Cardiac atrium fibroblast (primary cell): ENCODE data around the gene SAP30BP. TPM values are rescaled to one million over a fixed set of nuclear protein-coding genes. Genes with fewer than 3 reads are reported as not detected.

Experiments
- total RNA-seq: library from RNA; depleted of rRNA; stranded (reverse); fragments of >200 nt; gene quantifications from 2 replicates; pipeline ENCODE4 v1.2.3, GENCODE V29; 2015

Gene SAP30BP
- 44.2 and 50.9 TPM in 2 replicates for total RNA-seq

DNA sequence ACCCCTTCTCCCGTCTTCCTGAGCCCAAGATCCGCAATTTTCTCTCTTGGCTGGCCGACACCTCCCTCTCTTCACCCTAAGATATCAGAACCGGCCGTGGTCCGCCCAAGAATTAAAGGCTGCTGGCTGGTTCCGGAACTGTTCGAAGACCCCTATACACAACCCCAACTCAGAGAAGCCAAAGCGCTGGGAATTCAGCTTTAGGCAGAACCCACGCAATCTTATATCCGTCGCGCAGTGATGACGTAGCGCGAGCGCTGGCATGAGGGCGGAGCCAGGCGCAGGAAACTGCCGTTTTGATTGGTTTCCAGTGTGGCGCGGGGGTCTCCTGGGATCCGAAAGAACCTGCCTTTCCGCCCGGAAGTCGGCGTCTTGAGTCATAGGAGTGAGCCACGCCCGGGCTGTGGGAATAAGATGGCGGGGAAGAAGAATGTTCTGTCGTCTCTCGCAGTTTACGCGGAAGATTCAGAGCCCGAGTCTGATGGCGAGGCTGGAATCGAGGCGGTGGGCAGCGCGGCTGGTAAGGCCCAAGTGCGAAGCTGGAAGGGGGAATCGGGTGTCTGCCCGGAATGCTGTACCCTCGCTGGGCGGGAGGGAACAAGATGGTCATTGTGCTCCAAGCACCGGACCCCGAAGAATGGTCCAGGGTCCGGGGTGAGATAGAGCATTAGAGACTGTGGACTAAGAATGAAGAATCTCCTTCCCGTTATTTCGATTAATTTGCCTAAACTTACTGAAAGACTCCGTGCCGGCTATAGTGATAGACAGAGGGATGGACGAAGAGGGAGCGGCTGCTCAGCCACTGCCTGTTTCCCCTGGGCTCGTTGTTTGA lies at the start of gene SAP30BP, which contains the start of gene RECQL5:
TSS of gene SAP30BP (plus strand) at position 380 of the 832 bp plus-strand sequence. CDS start at position 415, 35 bp downstream.
TSS of gene RECQL5 (minus strand) at position 196 of the 832 bp plus-strand sequence. CDS start 597 bp downstream, outside the sequence.

DNA sequence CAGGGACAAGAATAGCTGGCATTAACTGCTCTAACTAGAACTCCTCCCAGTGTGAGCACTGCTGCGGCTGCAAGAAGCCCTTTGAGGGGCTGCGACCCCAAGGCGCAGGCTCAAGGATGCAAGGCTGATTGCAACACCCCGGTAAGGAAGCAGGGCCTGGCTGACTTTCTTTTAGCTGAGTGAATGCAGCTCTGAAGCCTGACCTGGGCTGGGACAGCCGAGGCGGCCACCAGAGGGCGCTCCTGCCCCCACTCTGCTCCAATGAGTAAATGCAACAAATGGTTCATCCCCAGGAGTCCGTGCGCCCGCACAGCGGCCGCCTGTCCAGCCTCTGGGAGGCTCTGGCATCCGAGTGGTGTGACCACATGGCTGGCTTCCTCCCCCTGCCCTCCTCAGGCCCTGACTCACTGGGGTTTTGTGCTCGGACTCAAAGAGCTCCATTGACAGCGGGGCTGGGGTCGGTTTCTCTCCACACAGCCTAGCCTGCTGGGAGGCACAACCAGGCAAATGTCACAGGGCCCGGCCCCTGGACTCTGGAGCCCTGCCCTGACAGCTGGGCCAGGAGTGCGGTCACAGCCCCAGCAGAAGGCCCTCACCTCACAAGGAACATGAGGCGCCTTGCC lies 34.2 kb upstream of the SAP30BP start, which contains the start of gene SMIM5:
TSS of gene SMIM5 (plus strand) at position 572 of the 623 bp plus-strand sequence. CDS start 6,768 bp downstream, outside the sequence.

DNA sequence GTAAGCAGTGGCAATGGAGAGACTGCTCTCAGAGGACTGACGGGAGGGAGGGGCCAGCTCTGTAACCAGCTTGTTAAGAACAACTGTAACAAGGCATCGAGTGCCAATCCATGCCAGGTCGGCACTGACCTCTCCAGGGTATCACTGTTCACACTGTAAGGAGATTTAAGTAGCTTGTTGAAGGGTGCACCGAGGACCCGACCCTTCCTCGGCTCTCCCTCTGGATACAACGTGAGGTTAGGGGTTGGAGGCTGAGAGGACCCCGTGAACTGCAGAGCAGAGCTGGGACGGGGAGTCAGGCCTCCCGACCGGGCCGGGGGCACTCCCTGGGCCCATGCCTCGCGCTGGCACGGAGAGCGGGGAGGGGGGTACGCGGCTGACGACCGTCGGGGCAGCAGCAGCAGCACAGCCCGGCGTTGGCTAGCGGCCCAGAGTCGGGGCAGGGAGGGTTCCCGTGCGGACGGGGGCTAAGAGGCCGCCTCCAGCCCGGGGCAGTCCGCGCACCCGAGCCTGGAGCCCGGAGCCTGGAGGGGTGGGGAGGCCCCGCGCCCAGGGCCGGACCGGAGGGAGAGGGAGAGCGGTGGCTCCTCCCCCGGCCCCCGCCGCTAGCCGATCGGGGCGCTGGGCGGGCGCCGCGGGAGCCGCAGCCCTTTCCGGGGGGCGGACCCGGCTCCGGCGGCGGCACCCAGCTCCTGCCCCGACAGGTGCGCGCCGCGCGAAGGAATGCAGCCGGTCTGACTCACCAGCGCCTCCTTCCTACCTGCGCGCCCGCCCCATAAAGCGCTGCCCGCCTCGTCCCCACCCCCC lies 53.7 kb downstream of the SAP30BP start, which contains the start of gene ITGB4:
TSS of gene ITGB4 (plus strand) at position 804 of the 807 bp plus-strand sequence. CDS start 3,245 bp downstream, outside the sequence.

Other genes starting within 250 kb of the SAP30BP start
- 34.8 and 52.7 TPM in 2 replicates for gene TMEM94, start 210.7 kb upstream of the SAP30BP start, total RNA-seq
- gene CASKIN2, start 151.8 kb upstream of the SAP30BP start, total RNA-seq, result 6.9 and 12.3 TPM in 2 replicates
- 8.5 and 9.1 TPM in 2 replicates for gene TSEN54, start 150.8 kb upstream of the SAP30BP start, total RNA-seq
- under 0.01 and 0.54 TPM in 2 replicates for gene LLGL2, start 141.6 kb upstream of the SAP30BP start, total RNA-seq
- gene MYO15B, start 79.5 kb upstream of the SAP30BP start, total RNA-seq, result 0.49 and 24.4 TPM in 2 replicates
- gene SMIM5, start 33.9 kb upstream of the SAP30BP start, total RNA-seq, result not detected in 2 replicates
- 9.7 and 20.6 TPM in 2 replicates for gene RECQL5, start 184 bp upstream of the SAP30BP start, total RNA-seq
- gene ITGB4, start 54.1 kb downstream of the SAP30BP start, total RNA-seq, result 0.16 and 0.18 TPM in 2 replicates
- 35.9 and 43.9 TPM in 2 replicates for gene GALK1, start 97.9 kb downstream of the SAP30BP start, total RNA-seq
- 11.8 and 15.0 TPM in 2 replicates for gene UNK, start 117.5 kb downstream of the SAP30BP start, total RNA-seq
- gene UNC13D, start 177.1 kb downstream of the SAP30BP start, total RNA-seq, result 1.1 TPM in 1 of 2 replicates, not detected in the other
- gene WBP2, start 188.0 kb downstream of the SAP30BP start, total RNA-seq, result 56.7 and 67.0 TPM in 2 replicates
- 32.5 and 56.4 TPM in 2 replicates for gene TRIM47, start 211.2 kb downstream of the SAP30BP start, total RNA-seq
- gene TRIM65, start 229.6 kb downstream of the SAP30BP start, total RNA-seq, result 19.1 and 20.6 TPM in 2 replicates
- gene MRPL38, start 237.5 kb downstream of the SAP30BP start, total RNA-seq, result 12.3 and 15.7 TPM in 2 replicates